ENCODE data around the gene CDC42BPG. TPM values are rescaled to one million over a fixed set of nuclear protein-coding genes. Genes with fewer than 3 reads are reported as not detected.

Gene CDC42BPG
- total and polyA plus RNA-seq, 11 donors, result 0.12 to 0.50 (median 0.20) TPM; not detected in 1

- H3K36me3 ChIP-seq, result peaks cover 0 to 39% (median 15%) of the 10 kb centered on the region in 9 donors
- 54 to 58% (median 56%) methylated on average over 15 of the region's 15 CpGs for WGBS, 4 donors
- H3K4me3 ChIP-seq, result no peak overlapping the region
- DNase-seq (peak in 1 of 5 donors; percentile 61), ATAC-seq (peak in 3 of 4 donors; percentile 55 to 74 (median 65))
- intact Hi-C loops (cut with DNase I), result loop anchor here in 1 of 10 donors (2.0 to 5.0 kb wide), 2 partner anchors 105 to 331 kb away; no protein-coding TSS in a partner anchor
- TF ChIP-seq POLR2A (IDR thresholded peaks at IDR 0.05) (no peak), CTCF (IDR thresholded peaks at IDR 0.05) (peak; percentile 46 to 76 (median 62))
- H3K27ac ChIP-seq, result peak overlapping the region in 1 of 12 donors; percentile 26
- H3K9me3 ChIP-seq, result no peaks in the 10 kb centered on the region
- H3K27me3 ChIP-seq, result no peaks in the 10 kb centered on the region
- no peaks in the 10 kb centered on the region for H3K4me1 ChIP-seq
These were observed 56.7 kb downstream of the CDC42BPG start for GRCh38 chr11:64787526-64788320.

DNA sequence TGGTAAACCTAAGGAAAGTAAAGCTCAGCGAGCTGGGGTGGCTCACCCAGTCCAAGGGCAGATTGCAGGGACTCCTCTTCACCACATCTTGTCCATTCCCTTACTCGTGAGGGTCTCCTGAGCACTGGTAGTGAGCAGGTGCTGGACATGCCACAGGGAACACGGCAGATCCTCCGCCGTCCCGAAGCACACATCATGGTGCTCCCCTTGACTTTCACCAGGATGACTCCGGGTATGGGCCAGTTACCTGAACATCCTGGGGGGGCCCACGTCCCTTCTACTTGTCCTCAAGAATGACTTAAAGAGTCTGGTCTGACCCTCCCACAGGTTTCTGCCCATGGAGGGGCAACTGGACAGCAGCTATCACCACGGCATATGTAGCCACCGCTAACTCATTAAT is 58.1 kb downstream of the CDC42BPG start:
- Histone ChIP-seq H3K4me1 (no peaks in the 10 kb centered on the region), H3K27ac (no peak overlapping the region), H3K4me3 (no peak overlapping the region), H3K9me3 (no peaks in the 10 kb centered on the region), H3K36me3 (peaks cover 0 to 27% (median 15%) of the 10 kb centered on the region in 9 donors), H3K27me3 (no peaks in the 10 kb centered on the region)
- no peak for ATAC-seq
- WGBS, 4 donors, result 89 to 92% (median 90%) methylated on average over 10 of the region's 10 CpGs
- TF ChIP-seq CTCF (IDR thresholded peaks at IDR 0.05), result no peak
- TF ChIP-seq POLR2A (IDR thresholded peaks at IDR 0.05), result no peak
- no peak for DNase-seq
- intact Hi-C loops (cut with DNase I), result loop anchor here in 1 of 10 donors (2.0 to 5.0 kb wide), 2 partner anchors 106 to 332 kb away; no protein-coding TSS in a partner anchor

DNA sequence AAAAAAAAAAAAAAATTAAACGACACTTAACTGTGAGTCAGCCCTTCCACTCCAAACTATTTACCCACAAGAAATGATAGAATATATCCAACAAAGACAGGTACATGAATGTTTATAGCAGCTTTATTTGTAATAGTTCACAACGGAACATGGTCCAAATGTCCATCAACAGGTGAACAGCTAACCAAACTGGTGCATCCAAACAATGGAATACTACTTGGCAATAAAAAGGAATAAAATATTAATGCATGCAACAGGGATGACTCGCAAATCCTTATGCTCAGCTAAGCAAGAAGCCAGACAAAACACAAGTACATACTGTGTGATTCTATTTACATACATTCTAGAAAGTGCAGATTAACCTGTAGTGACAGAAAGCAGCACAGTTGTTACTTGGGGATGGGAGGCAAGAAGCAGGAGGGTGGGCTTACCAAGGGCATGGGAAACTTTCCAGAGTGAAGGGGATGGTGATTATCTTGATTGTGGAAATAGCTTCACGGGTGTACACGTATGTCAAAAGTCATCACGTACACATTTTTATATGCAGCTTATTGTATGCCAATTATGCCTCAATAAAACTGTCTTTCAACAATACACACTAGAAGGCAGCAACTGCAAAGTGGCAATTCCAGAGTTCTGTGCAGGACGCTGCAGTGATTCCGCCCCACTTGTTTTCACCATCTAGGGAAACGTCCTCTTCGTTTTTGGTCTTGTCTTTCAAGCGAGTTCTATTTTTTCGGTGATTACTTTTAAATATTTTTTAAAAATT is 59.5 kb downstream of the CDC42BPG start:
- Histone ChIP-seq H3K27me3 (no peaks in the 10 kb centered on the region), H3K4me1 (peaks cover 0 to under 1% (median 0%) of the 10 kb centered on the region in 12 donors), H3K9me3 (no peaks in the 10 kb centered on the region), H3K4me3 (no peak overlapping the region), H3K27ac (no peak overlapping the region), H3K36me3 (peaks cover 0 to 18% (median 9%) of the 10 kb centered on the region in 9 donors)
- 91 to 93% (median 91%) methylated on average over 12 of the region's 12 CpGs for WGBS, 4 donors
- intact Hi-C loops (cut with DNase I), result loop anchor here in 1 of 10 donors (5.0 kb wide), 1 partner anchor 107 kb away; no protein-coding TSS in a partner anchor
- ATAC-seq (no peak), DNase-seq (no peak)
- TF ChIP-seq CTCF (IDR thresholded peaks at IDR 0.05) (no peak), POLR2A (IDR thresholded peaks at IDR 0.05) (no peak)

All from heart left ventricle (tissue), 16 donors.